Activated CD4-positive, alpha-beta memory T cell treated with anti-CD3 and anti-CD28 coated beads, Interleukin-2, amount 10 ng/mL, durations not matched to agents 7 days and 5 days (primary cell): ENCODE data around the gene MBD5. TPM values are rescaled to one million over a fixed set of nuclear protein-coding genes. Genes with fewer than 3 reads are reported as not detected.
A peak's percentile ranks its signal among the peaks of the same experiment; 100 is the strongest.
"Not testable (repeated sequence)": the region's sequence is repeated elsewhere in the genome, so short reads cannot be mapped to it uniquely, and the experiment has no call there.

Source experiments
- CTCF ChIA-PET: fragments of 350-600 bp; sonication (Branson Sonifier 250); formaldehyde crosslinking; loops from one replicate; lab custom pipeline; 2021; ENCODE audit warnings: antibody characterized with exemption, inconsistent platforms; lab: Charles Lee
- POLR2A ChIA-PET: fragments of 350-600 bp; sonication (Branson Sonifier 250); formaldehyde crosslinking; loops from one replicate; lab custom pipeline; 2021; ENCODE audit warnings: antibody characterized with exemption; lab: Charles Lee
- DNase-seq: peaks from one replicate; pipeline ENCODE4 v3.0.0-alpha.2; 2020
- H3K27ac Mint-ChIP-seq: one replicate; pipeline ENCODE4 v1.8.0; 2021; ENCODE audit warnings: mild to moderate bottlenecking, mixed read lengths
- H3K27me3 Mint-ChIP-seq: one replicate; pipeline ENCODE4 v1.8.0; 2021; ENCODE audit warnings: mixed read lengths
- H3K36me3 Mint-ChIP-seq: one replicate; pipeline ENCODE4 v1.8.0; 2021; ENCODE audit warnings: low read depth, mixed read lengths
- H3K4me1 Mint-ChIP-seq: one replicate; pipeline ENCODE4 v1.8.0; 2021; ENCODE audit warnings: mixed read lengths
- H3K4me3 Mint-ChIP-seq: one replicate; pipeline ENCODE4 v1.8.0; 2021; ENCODE audit warnings: mild to moderate bottlenecking, mixed read lengths
- H3K9me3 Mint-ChIP-seq: one replicate; pipeline ENCODE4 v1.8.0; 2021; ENCODE audit warnings: mixed read lengths
- total RNA-seq, 2 experiments: library from RNA; stranded (reverse); gene quantifications; one replicate each; pipeline ENCODE4 v1.2.3, GENCODE V29; 2021

The MBD5 gene
- total RNA-seq, 2 experiments from 2014 or later = 30.7 to 35.8 TPM

GRCh38 chr2:148006249-148007007 lies 14.5 kb upstream of the MBD5 start:
- POLR2A ChIA-PET = no interaction called here
- Mint-ChIP-seq H3K27ac (no peak overlapping the region), H3K27me3 (no peaks in the 10 kb centered on the region), H3K36me3 (peaks cover 33% of the 10 kb centered on the region), H3K4me3 (no peak overlapping the region), H3K9me3 (peaks cover 31% of the 10 kb centered on the region), H3K4me1 (no peaks in the 10 kb centered on the region)
- CTCF ChIA-PET = interaction anchor here (0.9 kb wide), 1 partner anchor 16 kb away, joined by 3 read pairs; no protein-coding TSS in a partner anchor
- DNase-seq = no peak

- no peaks in the 10 kb centered on the region for H3K27me3 Mint-ChIP-seq
- CTCF ChIA-PET = interaction anchor here (0.9 kb wide), 1 partner anchor 17 kb away, joined by 3 read pairs; no protein-coding TSS in a partner anchor
- peaks cover 27% of the 10 kb centered on the region for H3K9me3 Mint-ChIP-seq
- H3K4me3 Mint-ChIP-seq = no peak overlapping the region
- POLR2A ChIA-PET = interaction anchor here (0.6 kb wide), 1 partner anchor 545 kb away, joined by 4 read pairs; no protein-coding TSS in a partner anchor
- DNase-seq = no peak
- no peak overlapping the region for H3K27ac Mint-ChIP-seq
- H3K4me1 Mint-ChIP-seq = no peaks in the 10 kb centered on the region
- peaks cover 27% of the 10 kb centered on the region for H3K36me3 Mint-ChIP-seq
These were observed 13.5 kb upstream of the MBD5 start for GRCh38 chr2:148007219-148007900.

GRCh38 chr2:148008411-148008810 lies 12.5 kb upstream of the MBD5 start:
- POLR2A ChIA-PET = not testable (repeated sequence)
- CTCF ChIA-PET = interaction anchor here (0.6 kb wide), 1 partner anchor 633 kb away, joined by 3 read pairs; no protein-coding TSS in a partner anchor
- peaks cover 19% of the 10 kb centered on the region for H3K9me3 Mint-ChIP-seq

GRCh38 chr2:148013876-148014275 lies 7.0 kb upstream of the MBD5 start:
- ChIA-PET CTCF (no interaction called here), POLR2A (no interaction called here)
- DNase-seq = no peak
- H3K27me3 Mint-ChIP-seq = no peaks in the 10 kb centered on the region
- H3K4me3 Mint-ChIP-seq = no peak overlapping the region
- peaks cover 2% of the 10 kb centered on the region for H3K9me3 Mint-ChIP-seq
- peaks cover 15% of the 10 kb centered on the region for H3K4me1 Mint-ChIP-seq
- H3K27ac Mint-ChIP-seq = no peak overlapping the region
- peaks cover 3% of the 10 kb centered on the region for H3K36me3 Mint-ChIP-seq

More at GRCh38 chr2:148008411-148008810, 12.5 kb upstream of the MBD5 start:
- H3K27ac Mint-ChIP-seq, H3K4me1 Mint-ChIP-seq, H3K27me3 Mint-ChIP-seq, H3K4me3 Mint-ChIP-seq, DNase-seq: not testable (repeated sequence)
- peaks cover 17% of the 10 kb centered on the region for H3K36me3 Mint-ChIP-seq

GRCh38 chr2:148014616-148015015 lies 6.3 kb upstream of the MBD5 start:
- CTCF ChIA-PET = no interaction called here
- Mint-ChIP-seq H3K36me3 (peaks cover 3% of the 10 kb centered on the region), H3K4me3 (no peak overlapping the region), H3K27me3 (no peaks in the 10 kb centered on the region), H3K27ac (no peak overlapping the region), H3K4me1 (peaks cover 22% of the 10 kb centered on the region), H3K9me3 (peaks cover 1% of the 10 kb centered on the region)
- POLR2A ChIA-PET = no interaction called here
- no peak for DNase-seq

- CTCF ChIA-PET = interaction anchor here (0.6 to 1.6 kb wide), 5 partner anchors 11 to 794 kb away, joined by 3 to 5 read pairs (median 3); no protein-coding TSS in a partner anchor
- no peaks in the 10 kb centered on the region for H3K9me3 Mint-ChIP-seq
- DNase-seq = peak; percentile 98
- H3K27me3 Mint-ChIP-seq = no peaks in the 10 kb centered on the region
- H3K4me1 Mint-ChIP-seq = peaks cover 52% of the 10 kb centered on the region
- H3K4me3 Mint-ChIP-seq = peak within 1 kb of the TSS; percentile 99
- POLR2A ChIA-PET = interaction anchor here (0.6 to 2.2 kb wide), 15 partner anchors 9 to 856 kb away, joined by 3 to 12 read pairs (median 3); partner anchors contain the start of gene ACVR2A
- H3K27ac Mint-ChIP-seq = peak within 1 kb of the TSS; percentile 95
- H3K36me3 Mint-ChIP-seq = peaks cover 8% of the 10 kb centered on the region
These were observed 506 bp upstream of the MBD5 start, which contains the start of gene ORC4 for GRCh38 chr2:148020111-148021058. Gene ORC4 (minus strand): TSS chr2:148020737. CDS start chr2:147975958, 44,779 bp downstream.

GRCh38 chr2:148021886-148022285 lies 995 bp downstream of the MBD5 start:
- Mint-ChIP-seq H3K4me3 (peak overlapping the region; percentile 99), H3K27ac (peak overlapping the region; percentile 95), H3K4me1 (peaks cover 55% of the 10 kb centered on the region), H3K27me3 (no peaks in the 10 kb centered on the region), H3K9me3 (no peaks in the 10 kb centered on the region), H3K36me3 (peaks cover 15% of the 10 kb centered on the region)
- ChIA-PET POLR2A (interaction anchor here (0.8 to 2.2 kb wide), 11 partner anchors 11 to 1565 kb away, joined by 3 to 12 read pairs (median 4); partner anchors contain the start of gene MMADHC), CTCF (interaction anchor here (1.5 to 2.4 kb wide), 2 partner anchors 487 to 624 kb away, joined by 5 to 7 read pairs; no protein-coding TSS in a partner anchor)
- no peak for DNase-seq

GRCh38 chr2:148022351-148022750 lies 1.5 kb downstream of the MBD5 start:
- Mint-ChIP-seq H3K27ac (peak overlapping the region; percentile 95), H3K4me3 (peak overlapping the region; percentile 99), H3K9me3 (no peaks in the 10 kb centered on the region), H3K27me3 (no peaks in the 10 kb centered on the region), H3K36me3 (peaks cover 15% of the 10 kb centered on the region), H3K4me1 (peaks cover 54% of the 10 kb centered on the region)
- ChIA-PET POLR2A (interaction anchor here (0.8 to 2.2 kb wide), 7 partner anchors 11 to 1564 kb away, joined by 3 to 12 read pairs (median 5); partner anchors contain the start of gene MMADHC), CTCF (interaction anchor here (1.5 to 2.4 kb wide), 2 partner anchors 487 to 623 kb away, joined by 5 to 7 read pairs; no protein-coding TSS in a partner anchor)
- DNase-seq = no peak

- Mint-ChIP-seq H3K27ac (no peak overlapping the region), H3K4me3 (peak overlapping the region; percentile 99), H3K9me3 (no peaks in the 10 kb centered on the region), H3K36me3 (peaks cover 15% of the 10 kb centered on the region), H3K4me1 (peaks cover 52% of the 10 kb centered on the region), H3K27me3 (no peaks in the 10 kb centered on the region)
- POLR2A ChIA-PET = interaction anchor here (1.3 to 2.2 kb wide), 3 partner anchors 10 to 1564 kb away, joined by 3 to 9 read pairs (median 5); partner anchors contain the start of gene MMADHC
- CTCF ChIA-PET = interaction anchor here (1.5 to 2.4 kb wide), 2 partner anchors 486 to 623 kb away, joined by 5 to 7 read pairs; no protein-coding TSS in a partner anchor
- DNase-seq = no peak
These were observed 2.0 kb downstream of the MBD5 start for GRCh38 chr2:148022882-148023281.

- no peak for DNase-seq
- H3K36me3 Mint-ChIP-seq = peaks cover 15% of the 10 kb centered on the region
- CTCF ChIA-PET = interaction anchor here (1.1 to 2.4 kb wide), 2 partner anchors 18 to 485 kb away, joined by 3 to 7 read pairs; no protein-coding TSS in a partner anchor
- no peaks in the 10 kb centered on the region for H3K27me3 Mint-ChIP-seq
- H3K27ac Mint-ChIP-seq = peak overlapping the region; percentile 88
- peaks cover 44% of the 10 kb centered on the region for H3K4me1 Mint-ChIP-seq
- POLR2A ChIA-PET = interaction anchor here (1.1 kb wide), 1 partner anchor 42 kb away, joined by 3 read pairs; no protein-coding TSS in a partner anchor
- no peaks in the 10 kb centered on the region for H3K9me3 Mint-ChIP-seq
- peak overlapping the region; percentile 70 for H3K4me3 Mint-ChIP-seq
These were observed 3.0 kb downstream of the MBD5 start for GRCh38 chr2:148023861-148024260.

- Mint-ChIP-seq H3K4me3 (no peak overlapping the region), H3K27me3 (no peaks in the 10 kb centered on the region), H3K4me1 (peaks cover 31% of the 10 kb centered on the region), H3K27ac (no peak overlapping the region), H3K9me3 (no peaks in the 10 kb centered on the region), H3K36me3 (peaks cover 12% of the 10 kb centered on the region)
- CTCF ChIA-PET = no interaction called here
- POLR2A ChIA-PET = no interaction called here
- DNase-seq = no peak
These were observed 5.7 kb downstream of the MBD5 start for GRCh38 chr2:148026573-148026972.
